Globus pallidus (tissue), 1 donor: ENCODE measurements around the gene KLHL8.

ENCODE experiments used
- DNase-seq: peaks from one replicate; pipeline ENCODE4 v3.0.0-alpha.2; 2015; ENCODE audit warnings: low spot score

KLHL8 gene

DNA sequence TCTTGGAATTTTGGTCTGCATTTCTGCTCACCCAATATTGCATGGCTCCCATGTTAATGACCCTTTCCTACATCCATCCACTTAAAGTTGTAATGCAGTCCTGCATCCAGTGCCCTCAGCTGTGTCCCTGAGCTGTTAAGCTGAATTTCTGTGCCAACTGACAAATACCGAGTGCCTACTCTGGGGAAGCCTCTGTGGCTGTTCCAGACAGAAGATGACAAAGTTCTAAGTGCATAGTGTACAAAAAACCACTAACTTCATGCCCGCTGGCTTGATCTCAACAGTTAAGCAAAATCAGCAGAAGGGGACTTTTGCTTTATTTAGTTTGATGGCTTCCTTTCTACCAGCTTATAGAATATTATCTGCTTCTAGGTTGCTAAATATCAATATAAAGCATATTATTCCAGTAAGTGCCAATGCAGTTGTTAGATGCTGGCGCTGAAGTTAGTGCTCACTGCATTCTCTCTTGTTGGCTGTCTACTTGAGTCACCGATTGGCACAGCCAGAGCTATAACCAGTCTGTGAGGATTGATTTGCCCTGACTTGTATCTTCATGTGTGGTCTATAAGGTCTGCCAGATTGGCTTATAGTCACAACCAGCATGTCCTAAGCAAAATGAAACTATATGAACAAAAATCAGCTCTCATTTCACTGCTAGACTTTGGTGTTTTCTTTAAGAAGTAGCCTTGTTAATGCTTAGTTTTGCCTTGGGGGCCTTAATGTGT is 98.9 kb downstream of the KLHL8 start:
- no peak for DNase-seq

DNA sequence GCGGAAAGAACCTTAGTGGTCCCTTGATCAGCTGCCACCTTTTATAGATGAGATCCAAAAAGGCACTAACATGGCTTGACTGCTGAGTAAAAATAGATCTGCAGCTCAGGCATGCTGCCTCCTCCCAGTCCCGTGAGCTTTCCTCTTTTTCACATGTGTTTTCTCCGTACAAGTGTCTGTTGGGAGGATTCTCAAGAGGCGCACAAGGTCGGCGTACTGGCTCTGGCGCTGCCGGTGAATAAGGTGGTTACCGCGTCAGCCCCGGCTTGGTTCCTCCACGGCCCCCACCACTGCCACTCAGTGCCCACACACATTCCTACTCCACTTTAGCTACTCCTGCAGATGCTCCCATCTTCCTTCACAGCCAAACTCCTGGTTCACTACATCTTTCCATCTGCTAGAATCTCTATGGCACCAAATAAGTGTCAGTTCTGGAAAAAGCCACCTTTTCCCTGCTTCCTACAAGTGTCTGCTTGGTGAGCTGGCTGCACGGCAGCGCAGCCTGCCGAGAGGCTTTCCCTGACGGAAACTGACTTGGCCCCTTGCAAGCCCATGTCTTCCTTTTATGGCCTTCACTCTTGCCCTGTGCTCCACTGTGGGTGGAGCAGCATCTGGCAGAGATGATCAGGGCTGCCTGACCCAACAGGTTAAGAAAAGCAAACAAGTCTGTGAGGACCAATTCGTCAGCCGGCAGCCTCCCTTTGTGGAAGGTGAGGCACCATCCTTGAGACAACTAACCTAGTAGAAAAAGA is 99.8 kb downstream of the KLHL8 start:
- DNase-seq: no peak

DNA sequence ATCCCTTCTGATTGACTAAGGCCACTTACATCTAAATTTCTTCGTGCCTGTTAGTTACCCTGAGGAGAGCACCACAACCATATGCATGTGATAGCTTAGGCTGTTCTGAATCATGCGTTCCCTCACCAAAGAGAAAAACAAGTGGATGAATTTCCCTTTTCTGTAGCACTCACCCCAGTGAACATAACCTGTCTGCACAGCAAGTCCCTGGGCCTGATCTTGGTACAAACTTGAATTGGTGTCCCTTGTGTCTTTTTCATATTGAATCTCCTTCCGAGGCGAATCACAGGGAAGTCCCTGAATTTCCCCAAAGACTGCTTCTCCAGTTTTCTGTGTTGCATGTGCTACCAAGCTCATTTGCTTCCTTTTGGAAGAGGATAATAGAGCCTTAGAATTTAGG is 100.4 kb downstream of the KLHL8 start:
- DNase-seq: no peak

DNA sequence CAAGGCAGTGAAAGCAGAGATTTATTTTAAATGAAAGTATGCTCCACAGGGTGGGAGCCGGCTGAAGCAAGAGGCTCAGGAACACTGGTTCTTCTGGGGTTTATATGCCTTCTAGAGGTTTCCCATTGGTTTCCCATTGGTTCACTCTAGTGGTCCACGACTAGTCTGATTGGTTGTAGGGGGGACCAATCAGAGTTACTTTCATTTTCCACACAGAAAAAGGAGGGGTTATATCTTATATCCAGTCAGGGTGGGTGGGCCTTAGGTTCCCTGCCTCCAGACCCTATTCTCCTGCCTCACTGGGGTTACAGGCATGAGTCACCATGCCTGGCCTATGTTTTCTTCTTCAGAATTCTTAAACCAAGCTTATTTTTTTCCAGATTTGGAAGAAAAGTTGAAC is 101.6 kb downstream of the KLHL8 start:
- DNase-seq: no peak

DNA sequence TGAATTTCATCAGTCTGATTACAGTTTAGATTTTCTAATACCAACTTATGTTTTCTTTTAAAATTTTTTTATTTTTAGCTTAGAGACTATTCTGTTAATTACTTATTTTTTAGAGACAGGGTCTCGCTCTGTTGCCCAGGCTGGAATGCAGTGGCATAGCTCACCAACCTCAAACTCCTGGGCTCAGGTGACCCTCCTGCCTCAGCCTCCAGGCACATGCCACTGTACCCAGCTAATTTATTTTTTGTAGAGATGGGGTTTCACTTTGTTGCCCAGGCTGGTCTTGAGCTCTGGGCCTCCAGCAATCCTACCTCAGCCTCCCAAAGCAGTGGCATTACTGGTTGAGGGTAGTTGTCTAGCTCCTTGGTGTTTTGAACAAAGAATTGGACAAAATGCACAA is 102.0 kb downstream of the KLHL8 start:
- DNase-seq: no peak

DNA sequence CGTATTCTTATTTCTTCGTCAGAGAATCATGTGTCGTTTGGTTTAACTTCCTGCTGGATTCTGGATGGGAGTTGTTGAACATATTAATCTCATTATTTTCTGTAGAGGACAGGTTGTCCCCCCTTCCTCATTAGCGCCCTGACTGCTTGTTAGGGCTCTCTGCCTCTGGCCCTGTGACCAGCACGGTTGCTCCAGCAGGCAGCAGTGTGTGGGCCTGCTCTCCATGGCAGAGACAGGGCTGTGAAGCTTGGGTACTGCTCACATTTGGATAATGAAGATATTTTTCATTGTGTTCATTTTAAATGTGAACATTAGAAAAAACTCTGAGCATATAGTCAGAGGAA is 102.7 kb downstream of the KLHL8 start:
- DNase-seq: no peak

DNA sequence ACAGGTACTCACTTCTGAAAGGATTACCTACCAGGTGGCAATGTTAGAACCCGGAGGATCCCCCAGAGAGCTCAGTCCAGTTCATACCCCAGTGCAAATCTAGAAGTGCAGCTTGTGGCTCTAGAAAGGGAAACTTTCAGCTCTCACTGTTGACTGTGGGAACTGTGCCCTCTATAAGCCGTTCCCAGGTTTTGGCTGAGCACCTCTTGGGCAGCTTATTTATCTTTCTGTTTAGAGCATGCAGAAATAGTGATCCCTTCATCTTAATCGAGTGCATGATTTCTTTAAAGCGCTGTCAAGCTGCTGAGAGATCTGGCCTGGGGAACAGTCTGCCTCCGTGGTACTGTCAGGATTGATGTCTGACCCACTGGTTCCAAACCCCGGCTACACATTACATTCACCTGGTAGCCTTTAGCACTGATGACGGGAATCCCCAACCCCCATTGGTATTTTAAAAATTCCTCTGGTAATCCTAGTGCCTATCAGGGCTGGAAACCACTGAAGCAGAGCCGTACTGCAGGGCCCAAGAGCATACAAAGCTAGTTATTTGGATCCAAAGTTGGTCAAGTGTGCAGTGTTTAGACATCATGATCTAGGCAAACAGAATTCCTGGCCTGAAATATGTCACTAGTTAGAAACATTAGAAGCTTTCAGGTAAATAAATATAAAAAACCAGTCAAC is 103.2 kb downstream of the KLHL8 start:
- no peak for DNase-seq

DNA sequence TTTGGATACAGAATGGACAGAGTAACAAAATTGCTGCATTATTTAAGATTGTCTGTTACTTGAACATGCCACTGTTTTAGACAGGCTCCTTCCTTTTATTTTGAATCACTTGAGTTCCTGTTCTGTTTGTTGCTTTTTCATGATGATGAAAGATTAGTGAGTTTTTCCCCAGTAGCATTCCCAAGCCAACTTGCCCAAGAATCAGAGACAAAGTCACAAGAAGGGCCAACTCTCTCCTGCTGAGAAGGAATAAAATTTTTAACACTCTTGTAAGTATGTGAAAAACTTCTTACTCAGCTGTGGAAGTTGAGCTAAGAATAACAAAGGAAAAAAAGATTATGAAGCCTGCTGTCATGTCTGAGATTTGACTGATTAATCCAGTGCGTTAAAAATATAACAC is 104.2 kb downstream of the KLHL8 start:
- DNase-seq: no peak

DNA sequence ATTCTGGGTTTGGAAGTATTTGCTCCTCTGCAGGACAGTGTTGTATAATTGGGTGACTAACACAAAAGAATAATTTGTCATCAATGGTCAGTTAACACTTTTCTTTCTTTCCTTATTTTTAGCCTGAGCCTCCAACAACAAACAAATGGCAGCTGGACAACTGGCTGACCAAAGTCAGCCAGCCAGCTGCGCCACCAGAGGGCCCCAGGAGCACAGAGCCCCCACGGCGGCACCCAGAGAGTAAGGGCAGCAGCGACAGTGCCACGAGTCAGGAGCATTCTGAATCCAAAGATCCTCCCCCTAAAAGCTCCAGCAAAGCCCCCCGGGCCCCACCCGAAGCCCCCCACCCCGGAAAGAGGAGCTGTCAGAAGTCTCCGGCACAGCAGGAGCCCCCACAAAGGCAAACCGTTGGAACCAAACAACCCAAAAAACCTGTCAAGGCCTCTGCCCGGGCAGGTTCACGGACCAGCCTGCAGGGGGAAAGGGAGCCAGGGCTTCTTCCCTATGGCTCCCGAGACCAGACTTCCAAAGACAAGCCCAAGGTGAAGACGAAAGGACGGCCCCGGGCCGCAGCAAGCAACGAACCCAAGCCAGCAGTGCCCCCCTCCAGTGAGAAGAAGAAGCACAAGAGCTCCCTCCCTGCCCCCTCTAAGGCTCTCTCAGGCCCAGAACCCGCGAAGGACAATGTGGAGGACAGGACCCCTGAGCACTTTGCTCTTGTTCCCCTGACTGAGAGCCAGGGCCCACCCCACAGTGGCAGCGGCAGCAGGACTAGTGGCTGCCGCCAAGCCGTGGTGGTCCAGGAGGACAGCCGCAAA is 106.0 kb downstream of the KLHL8 start:
- DNase-seq: no peak

DNA sequence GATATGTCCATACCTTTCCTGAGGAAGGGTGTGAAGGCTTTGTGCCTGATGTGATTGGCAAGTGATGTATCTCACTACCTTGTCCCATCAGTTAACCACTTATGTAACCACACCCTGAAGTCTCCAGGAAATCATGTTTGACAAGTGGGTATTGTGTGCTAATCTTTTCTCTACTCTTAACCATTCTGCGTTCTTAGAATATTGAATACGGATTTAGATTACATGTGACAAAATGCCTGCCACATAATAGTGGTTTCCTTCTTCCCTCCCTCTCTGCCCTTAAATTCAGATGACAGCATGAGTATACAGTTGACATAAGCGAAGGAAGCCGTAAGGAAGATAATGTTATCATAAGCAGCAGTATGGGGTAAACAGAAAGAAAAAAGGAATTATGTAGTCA is 108.4 kb downstream of the KLHL8 start:
- no peak for DNase-seq
